ENCODE data around the gene PBX4.

- TF ChIP-seq, protein P1, sequence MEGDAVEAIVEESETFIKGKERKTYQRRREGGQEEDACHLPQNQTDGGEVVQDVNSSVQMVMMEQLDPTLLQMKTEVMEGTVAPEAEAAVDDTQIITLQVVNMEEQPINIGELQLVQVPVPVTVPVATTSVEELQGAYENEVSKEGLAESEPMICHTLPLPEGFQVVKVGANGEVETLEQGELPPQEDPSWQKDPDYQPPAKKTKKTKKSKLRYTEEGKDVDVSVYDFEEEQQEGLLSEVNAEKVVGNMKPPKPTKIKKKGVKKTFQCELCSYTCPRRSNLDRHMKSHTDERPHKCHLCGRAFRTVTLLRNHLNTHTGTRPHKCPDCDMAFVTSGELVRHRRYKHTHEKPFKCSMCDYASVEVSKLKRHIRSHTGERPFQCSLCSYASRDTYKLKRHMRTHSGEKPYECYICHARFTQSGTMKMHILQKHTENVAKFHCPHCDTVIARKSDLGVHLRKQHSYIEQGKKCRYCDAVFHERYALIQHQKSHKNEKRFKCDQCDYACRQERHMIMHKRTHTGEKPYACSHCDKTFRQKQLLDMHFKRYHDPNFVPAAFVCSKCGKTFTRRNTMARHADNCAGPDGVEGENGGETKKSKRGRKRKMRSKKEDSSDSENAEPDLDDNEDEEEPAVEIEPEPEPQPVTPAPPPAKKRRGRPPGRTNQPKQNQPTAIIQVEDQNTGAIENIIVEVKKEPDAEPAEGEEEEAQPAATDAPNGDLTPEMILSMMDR (IDR thresholded peaks at IDR 0.05) = no peak
- TF ChIP-seq POLR2A (IDR thresholded peaks at IDR 0.05) (no peak), POLR2AphosphoS5 (IDR thresholded peaks at IDR 0.05) (no peak), EP300 (IDR thresholded peaks at IDR 0.05) (no peak)
Observed at GRCh38 chr19:19567391-19567790, 51.1 kb downstream of the PBX4 start.

Measured in gastroesophageal sphincter (tissue), 3 donors.